AG10803 (cell line): ENCODE results near the gene SLCO2A1.

Experiments used
- DNase-seq: peaks from one replicate; pipeline ENCODE4 v3.0.0; 2010; ENCODE audit warnings: low read depth
- H3K4me3 ChIP-seq: 2 replicates; pipeline ENCODE4 v1.5.1; 2011; ENCODE audit warnings: mild to moderate bottlenecking, low read length, control low read depth
- TF ChIP-seq, protein P1 (sequence below): conservative IDR thresholded peaks from 2 replicates; pipeline ENCODE4 v1.5.1; 2011; ENCODE audit warnings: mild to moderate bottlenecking, low read length, control low read depth, inconsistent platforms

Gene SLCO2A1

DNA sequence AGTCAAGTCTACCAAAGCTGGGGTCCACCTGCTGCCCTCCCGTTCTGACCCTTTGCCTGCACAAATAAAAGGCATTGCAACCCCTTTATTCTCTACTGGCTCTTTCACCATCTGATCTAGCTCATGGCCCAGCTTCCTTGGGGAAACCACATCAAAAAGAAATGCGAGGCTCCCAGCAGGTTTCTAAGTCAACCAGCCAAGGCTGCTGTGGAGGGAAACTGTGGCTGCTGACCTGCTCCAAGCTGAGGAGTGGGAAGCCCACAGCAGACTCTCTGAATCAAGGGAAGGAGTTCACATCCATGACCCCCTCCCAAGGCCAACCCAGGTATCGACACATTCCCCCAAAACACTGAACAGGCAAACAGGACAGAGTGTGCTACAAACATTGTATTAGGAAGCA lies 25.2 kb upstream of the SLCO2A1 start:
- no peak for DNase-seq
- TF ChIP-seq, protein P1, sequence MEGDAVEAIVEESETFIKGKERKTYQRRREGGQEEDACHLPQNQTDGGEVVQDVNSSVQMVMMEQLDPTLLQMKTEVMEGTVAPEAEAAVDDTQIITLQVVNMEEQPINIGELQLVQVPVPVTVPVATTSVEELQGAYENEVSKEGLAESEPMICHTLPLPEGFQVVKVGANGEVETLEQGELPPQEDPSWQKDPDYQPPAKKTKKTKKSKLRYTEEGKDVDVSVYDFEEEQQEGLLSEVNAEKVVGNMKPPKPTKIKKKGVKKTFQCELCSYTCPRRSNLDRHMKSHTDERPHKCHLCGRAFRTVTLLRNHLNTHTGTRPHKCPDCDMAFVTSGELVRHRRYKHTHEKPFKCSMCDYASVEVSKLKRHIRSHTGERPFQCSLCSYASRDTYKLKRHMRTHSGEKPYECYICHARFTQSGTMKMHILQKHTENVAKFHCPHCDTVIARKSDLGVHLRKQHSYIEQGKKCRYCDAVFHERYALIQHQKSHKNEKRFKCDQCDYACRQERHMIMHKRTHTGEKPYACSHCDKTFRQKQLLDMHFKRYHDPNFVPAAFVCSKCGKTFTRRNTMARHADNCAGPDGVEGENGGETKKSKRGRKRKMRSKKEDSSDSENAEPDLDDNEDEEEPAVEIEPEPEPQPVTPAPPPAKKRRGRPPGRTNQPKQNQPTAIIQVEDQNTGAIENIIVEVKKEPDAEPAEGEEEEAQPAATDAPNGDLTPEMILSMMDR = no peak
- H3K4me3 ChIP-seq = no peak overlapping the region

DNA sequence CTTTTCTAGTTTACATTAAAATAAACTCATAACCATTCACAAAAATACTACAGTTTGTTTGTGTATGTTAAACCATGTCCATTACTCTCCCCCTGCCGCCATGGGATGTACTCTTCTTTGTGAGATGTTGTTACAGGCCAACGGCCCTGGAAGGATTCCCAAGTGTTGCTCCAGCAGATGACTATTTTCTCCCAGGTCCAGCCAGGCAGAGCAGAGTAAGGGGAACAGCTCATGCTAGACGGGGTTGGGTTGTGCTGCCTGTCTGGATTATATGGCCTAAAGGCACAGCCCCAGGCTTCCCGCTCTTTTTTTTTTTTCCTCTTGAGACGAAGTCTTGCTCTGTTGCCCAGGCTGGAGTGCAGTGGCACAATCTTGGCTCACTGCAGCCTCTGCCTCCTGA lies 24.5 kb upstream of the SLCO2A1 start:
- no peak for DNase-seq
- TF ChIP-seq, protein P1 = no peak

DNA sequence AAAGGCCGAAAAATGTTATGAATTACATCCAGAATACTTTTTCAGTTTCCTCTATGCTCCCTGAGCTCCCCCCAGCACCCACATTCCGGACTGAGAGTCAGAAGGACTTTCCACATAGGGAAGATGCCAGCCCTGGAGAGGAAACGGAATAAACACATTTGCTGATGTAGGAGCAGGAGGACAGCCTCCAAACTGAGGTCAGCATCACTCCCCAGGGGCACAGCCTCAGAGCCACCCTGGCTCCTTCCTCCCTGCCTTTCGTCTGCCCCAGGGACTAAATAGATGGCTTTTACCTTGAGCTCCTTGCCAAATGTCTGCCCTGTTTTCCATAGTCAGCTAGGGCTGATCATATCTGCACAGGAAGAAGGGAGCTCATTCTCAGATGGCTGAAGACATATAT lies 22.6 kb upstream of the SLCO2A1 start:
- TF ChIP-seq, protein P1 = no peak
- no peak overlapping the region for H3K4me3 ChIP-seq
- no peak for DNase-seq

More for the DNA sequence above, 24.5 kb upstream of the SLCO2A1 start:
- no peak overlapping the region for H3K4me3 ChIP-seq

DNA sequence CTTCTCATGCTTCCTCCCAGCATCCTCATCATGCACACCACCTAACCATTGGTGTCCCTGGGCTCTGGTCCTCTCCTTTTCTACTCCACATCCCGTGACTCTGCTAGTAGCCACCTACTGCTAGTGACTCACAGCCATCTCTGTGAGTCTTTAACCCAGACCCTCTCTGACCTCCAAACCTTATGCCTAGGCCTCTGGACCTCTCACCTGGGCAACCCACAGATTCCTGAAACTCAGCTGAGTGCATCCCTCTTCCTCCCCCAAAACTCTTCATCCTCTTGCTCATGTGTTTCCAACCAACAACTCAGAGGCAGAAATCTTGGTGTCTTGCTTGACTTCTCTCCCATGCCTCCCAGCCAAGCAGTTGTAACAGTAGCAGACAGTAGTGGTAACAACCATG lies 20.0 kb upstream of the SLCO2A1 start:
- H3K4me3 ChIP-seq = no peak overlapping the region
- TF ChIP-seq, protein P1 = no peak
- DNase-seq = no peak

DNA sequence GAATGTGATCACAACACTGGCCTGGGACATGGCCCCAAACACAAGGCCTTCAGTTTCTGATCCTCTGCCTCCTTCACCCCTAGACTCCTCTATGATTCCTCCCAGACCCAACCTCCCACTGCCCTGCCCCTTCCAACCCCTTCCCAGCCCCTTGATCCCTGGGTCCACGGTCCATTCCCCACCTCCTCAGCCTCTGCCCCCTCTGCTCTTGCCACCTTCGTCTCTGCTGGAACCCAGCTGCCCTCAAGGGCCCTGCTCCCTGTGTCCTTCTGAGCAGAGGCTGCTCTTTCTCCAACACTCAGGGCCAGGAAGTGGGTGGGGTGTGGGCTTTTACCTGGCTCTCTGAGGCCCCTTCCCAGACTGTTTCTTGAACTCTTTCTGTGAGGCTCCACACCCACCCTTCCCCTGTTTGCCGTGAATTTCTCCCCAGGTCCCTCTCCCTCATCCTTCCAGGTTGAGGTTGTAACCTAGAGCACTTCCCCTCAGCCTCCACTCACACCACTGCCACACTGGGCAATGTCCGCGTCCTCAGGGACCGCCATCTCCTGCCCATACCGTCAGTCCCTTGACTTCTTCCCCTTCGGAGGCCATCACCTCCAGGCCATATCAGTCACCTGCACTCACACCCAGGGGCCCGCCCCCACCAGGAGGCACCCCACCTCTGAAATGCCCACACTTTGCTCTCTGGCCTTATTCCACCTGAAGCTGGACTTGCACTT lies 18.7 kb upstream of the SLCO2A1 start:
- DNase-seq = no peak
- TF ChIP-seq, protein P1 = no peak
- H3K4me3 ChIP-seq = no peak overlapping the region

DNA sequence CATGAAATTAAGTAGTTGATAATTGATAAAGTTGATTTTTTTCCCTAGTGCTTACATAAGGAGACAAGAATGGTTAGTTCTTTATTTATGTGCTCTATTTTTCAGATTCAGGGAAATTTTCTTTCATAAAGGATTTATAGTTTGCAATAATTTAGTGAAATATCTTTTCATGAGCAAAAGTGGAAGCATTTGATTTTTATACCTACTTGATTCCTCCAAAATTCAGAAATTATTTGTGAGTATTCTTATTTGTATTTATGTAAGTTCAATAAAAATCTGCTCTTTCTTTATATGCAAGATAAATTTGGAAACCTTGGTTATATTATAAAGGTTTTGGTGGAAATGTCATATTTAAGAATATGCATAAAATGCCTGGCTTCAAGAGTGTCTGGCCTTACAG lies 14.7 kb upstream of the SLCO2A1 start:
- no peak for DNase-seq
- TF ChIP-seq, protein P1 = no peak
- H3K4me3 ChIP-seq = no peak overlapping the region

DNA sequence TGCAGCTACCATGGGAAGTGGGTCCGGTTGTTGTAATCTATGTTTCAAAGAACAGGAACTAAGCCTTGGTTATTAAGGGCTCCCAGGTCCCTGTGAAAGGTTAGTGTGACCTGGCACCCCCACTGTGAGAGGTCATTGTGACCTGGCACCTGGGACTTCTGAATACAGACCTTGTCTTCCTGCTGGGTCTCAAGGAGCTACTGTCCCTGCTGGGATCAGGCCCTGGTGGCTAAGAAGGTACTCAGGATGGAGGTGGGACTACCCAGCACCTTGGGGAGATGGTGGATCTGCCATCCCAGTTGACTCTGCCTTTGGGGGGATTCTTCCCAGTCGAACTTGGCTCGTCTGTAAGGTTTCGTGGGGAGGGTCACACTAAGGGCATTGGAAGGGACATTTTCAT lies 10.3 kb upstream of the SLCO2A1 start:
- no peak for DNase-seq
- H3K4me3 ChIP-seq = no peak overlapping the region
- TF ChIP-seq, protein P1 = no peak
